WERI-Rb-1 (cell line): ENCODE data around the gene PPP4R1.

Source experiments
- DNase-seq: peaks from one replicate; pipeline ENCODE4 v3.0.0-alpha.2; 2020
- H3K27ac ChIP-seq: fragments of 250-450 bp; sonication (Bioruptor Pico); 2 replicates; pipeline ENCODE4 v1.5.1; 2020; ENCODE audit warnings: mild to moderate bottlenecking, moderate library complexity
- H3K27me3 ChIP-seq: fragments of 250-450 bp; sonication (Bioruptor Pico); 2 replicates; pipeline ENCODE4 v1.5.1; 2021; ENCODE audit warnings: mild to moderate bottlenecking, low read depth, moderate library complexity; ENCODE audit not compliant: insufficient read depth, severe bottlenecking
- H3K36me3 ChIP-seq: fragments of 250-450 bp; sonication (Bioruptor Pico); 2 replicates; pipeline ENCODE4 v1.5.1; 2020; ENCODE audit warnings: mild to moderate bottlenecking, moderate library complexity
- H3K4me3 ChIP-seq: 2 replicates; pipeline ENCODE4 v1.5.1; 2011; ENCODE audit warnings: low read depth, mild to moderate bottlenecking, control low read depth, low read length
- H3K9me3 ChIP-seq: fragments of 250-450 bp; sonication (Bioruptor Pico); 2 replicates; pipeline ENCODE4 v1.5.1; 2021; ENCODE audit warnings: mild to moderate bottlenecking, moderate library complexity; ENCODE audit not compliant: severe bottlenecking
- TF ChIP-seq, protein P1 (sequence below): IDR thresholded peaks from 2 replicates; pipeline ENCODE4 v1.5.1; 2011; ENCODE audit warnings: low read depth, mild to moderate bottlenecking, control low read depth, inconsistent platforms, low read length

Gene PPP4R1, protein sequence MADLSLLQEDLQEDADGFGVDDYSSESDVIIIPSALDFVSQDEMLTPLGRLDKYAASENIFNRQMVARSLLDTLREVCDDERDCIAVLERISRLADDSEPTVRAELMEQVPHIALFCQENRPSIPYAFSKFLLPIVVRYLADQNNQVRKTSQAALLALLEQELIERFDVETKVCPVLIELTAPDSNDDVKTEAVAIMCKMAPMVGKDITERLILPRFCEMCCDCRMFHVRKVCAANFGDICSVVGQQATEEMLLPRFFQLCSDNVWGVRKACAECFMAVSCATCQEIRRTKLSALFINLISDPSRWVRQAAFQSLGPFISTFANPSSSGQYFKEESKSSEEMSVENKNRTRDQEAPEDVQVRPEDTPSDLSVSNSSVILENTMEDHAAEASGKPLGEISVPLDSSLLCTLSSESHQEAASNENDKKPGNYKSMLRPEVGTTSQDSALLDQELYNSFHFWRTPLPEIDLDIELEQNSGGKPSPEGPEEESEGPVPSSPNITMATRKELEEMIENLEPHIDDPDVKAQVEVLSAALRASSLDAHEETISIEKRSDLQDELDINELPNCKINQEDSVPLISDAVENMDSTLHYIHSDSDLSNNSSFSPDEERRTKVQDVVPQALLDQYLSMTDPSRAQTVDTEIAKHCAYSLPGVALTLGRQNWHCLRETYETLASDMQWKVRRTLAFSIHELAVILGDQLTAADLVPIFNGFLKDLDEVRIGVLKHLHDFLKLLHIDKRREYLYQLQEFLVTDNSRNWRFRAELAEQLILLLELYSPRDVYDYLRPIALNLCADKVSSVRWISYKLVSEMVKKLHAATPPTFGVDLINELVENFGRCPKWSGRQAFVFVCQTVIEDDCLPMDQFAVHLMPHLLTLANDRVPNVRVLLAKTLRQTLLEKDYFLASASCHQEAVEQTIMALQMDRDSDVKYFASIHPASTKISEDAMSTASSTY

GRCh38 chr18:9614401-9615279, at the start of gene PPP4R1:
PPP4R1 (minus strand) TSS chr18:9614559; CDS start chr18:9614484, 75 bp downstream.
- Histone ChIP-seq H3K27ac (peak within 1 kb of the TSS; percentile 94), H3K9me3 (no peaks in the 10 kb centered on the region), H3K36me3 (peaks cover 13% of the 10 kb centered on the region), H3K27me3 (no peaks in the 10 kb centered on the region), H3K4me3 (peak within 1 kb of the TSS; percentile 95)
- DNase-seq: peak; percentile 84
- TF ChIP-seq, protein P1, sequence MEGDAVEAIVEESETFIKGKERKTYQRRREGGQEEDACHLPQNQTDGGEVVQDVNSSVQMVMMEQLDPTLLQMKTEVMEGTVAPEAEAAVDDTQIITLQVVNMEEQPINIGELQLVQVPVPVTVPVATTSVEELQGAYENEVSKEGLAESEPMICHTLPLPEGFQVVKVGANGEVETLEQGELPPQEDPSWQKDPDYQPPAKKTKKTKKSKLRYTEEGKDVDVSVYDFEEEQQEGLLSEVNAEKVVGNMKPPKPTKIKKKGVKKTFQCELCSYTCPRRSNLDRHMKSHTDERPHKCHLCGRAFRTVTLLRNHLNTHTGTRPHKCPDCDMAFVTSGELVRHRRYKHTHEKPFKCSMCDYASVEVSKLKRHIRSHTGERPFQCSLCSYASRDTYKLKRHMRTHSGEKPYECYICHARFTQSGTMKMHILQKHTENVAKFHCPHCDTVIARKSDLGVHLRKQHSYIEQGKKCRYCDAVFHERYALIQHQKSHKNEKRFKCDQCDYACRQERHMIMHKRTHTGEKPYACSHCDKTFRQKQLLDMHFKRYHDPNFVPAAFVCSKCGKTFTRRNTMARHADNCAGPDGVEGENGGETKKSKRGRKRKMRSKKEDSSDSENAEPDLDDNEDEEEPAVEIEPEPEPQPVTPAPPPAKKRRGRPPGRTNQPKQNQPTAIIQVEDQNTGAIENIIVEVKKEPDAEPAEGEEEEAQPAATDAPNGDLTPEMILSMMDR: no peak

- Histone ChIP-seq H3K27me3 (no peaks in the 10 kb centered on the region), H3K4me3 (no peak overlapping the region), H3K27ac (no peak overlapping the region), H3K9me3 (no peaks in the 10 kb centered on the region), H3K36me3 (no peaks in the 10 kb centered on the region)
- DNase-seq: no peak
- TF ChIP-seq, protein P1: no peak
These were observed 49.0 kb upstream of the PPP4R1 start for GRCh38 chr18:9663377-9663776.

- Histone ChIP-seq H3K27me3 (no peaks in the 10 kb centered on the region), H3K9me3 (no peaks in the 10 kb centered on the region), H3K36me3 (no peaks in the 10 kb centered on the region), H3K27ac (no peak overlapping the region), H3K4me3 (no peak overlapping the region)
- TF ChIP-seq, protein P1: peak; percentile 27; the same call in 1 of the 2 replicates
- DNase-seq: no peak
These were observed 47.2 kb upstream of the PPP4R1 start for GRCh38 chr18:9661564-9661963.

- Histone ChIP-seq H3K36me3 (no peaks in the 10 kb centered on the region), H3K27ac (no peak overlapping the region), H3K27me3 (no peaks in the 10 kb centered on the region), H3K4me3 (no peak overlapping the region), H3K9me3 (no peaks in the 10 kb centered on the region)
- DNase-seq: peak; percentile 21
- TF ChIP-seq, protein P1: no peak
These were observed 45.4 kb upstream of the PPP4R1 start for GRCh38 chr18:9659499-9660375.
